Liver (tissue), 9 donors: Measurements from ENCODE around the gene TBC1D5. TPM values are rescaled to one million over a fixed set of nuclear protein-coding genes. Genes with fewer than 3 reads are reported as not detected.

ENCODE experiments used
- DNase-seq: peaks from one replicate; pipeline ENCODE4 v3.0.0-alpha.2; 2017; ENCODE audit warnings: low spot score
- H3K27ac ChIP-seq, 2 donors: one replicate each; pipeline ENCODE4 v1.7.0; 2013; ENCODE audit warnings: inconsistent platforms in 2 of 2, low read length in 2 of 2, control low read depth in 1 of 2, low read depth in 1 of 2, mild to moderate bottlenecking in 1 of 2
- H3K27me3 ChIP-seq, 4 donors: one replicate each; pipeline versions ENCODE4 v1.6.1 to v1.7.0; 2013; ENCODE audit warnings: low read length in 3 of 4, inconsistent platforms in 1 of 4, mild to moderate bottlenecking in 1 of 4, moderate library complexity in 1 of 4; ENCODE audit not compliant: control insufficient read depth in 4 of 4, insufficient read depth in 4 of 4
- H3K36me3 ChIP-seq, 4 donors: one replicate each; pipeline versions ENCODE4 v1.6.1 to v1.7.0; 2013; ENCODE audit warnings: low read length in 3 of 4, mild to moderate bottlenecking in 3 of 4, low read depth in 1 of 4, moderate library complexity in 1 of 4; ENCODE audit not compliant: control insufficient read depth in 4 of 4, insufficient read depth in 3 of 4
- H3K4me1 ChIP-seq, 4 donors: one replicate each; pipeline versions ENCODE4 v1.6.1 to v1.7.0; 2013; ENCODE audit warnings: low read length in 3 of 4, mild to moderate bottlenecking in 3 of 4, moderate library complexity in 1 of 4; ENCODE audit not compliant: control insufficient read depth in 4 of 4, insufficient read depth in 4 of 4
- H3K4me3 ChIP-seq, 3 donors: one replicate each; pipeline versions ENCODE4 v1.6.1 to v1.7.0; 2013; ENCODE audit warnings: low read length in 3 of 3, control low read depth in 1 of 3, low read depth in 1 of 3, mild to moderate bottlenecking in 1 of 3
- H3K9ac ChIP-seq, 2 donors: one replicate each; pipeline ENCODE4 v1.7.0; 2013; ENCODE audit warnings: low read length in 2 of 2, mild to moderate bottlenecking in 2 of 2, moderate library complexity in 2 of 2, control low read depth in 1 of 2, low read depth in 1 of 2
- H3K9me3 ChIP-seq, 4 donors: one replicate each; pipeline versions ENCODE4 v1.6.1 to v1.7.0; 2013; ENCODE audit warnings: low read length in 3 of 4; ENCODE audit not compliant: control insufficient read depth in 4 of 4
- ATF3 ChIP-seq: IDR thresholded peaks from 2 replicates; pipeline ENCODE4 v1.6.1; 2016; ENCODE audit warnings: antibody characterized with exemption
- CTCF ChIP-seq: fragments of 150-350 bp; IDR thresholded peaks from 2 replicates; pipeline ENCODE4 v1.5.1; 2017; ENCODE audit warnings: improper control_type of control experiment, low read depth, low read length; ENCODE audit not compliant: missing input control
- EGR1 ChIP-seq, 2 donors: IDR thresholded peaks; 2 replicates each; pipeline ENCODE4 v1.6.1; 2016 to 2018; ENCODE audit warnings: antibody characterized with exemption in 2 of 2, low read depth in 2 of 2
- FOXA1 ChIP-seq: IDR thresholded peaks from 2 replicates; pipeline ENCODE4 v1.6.1; 2016; ENCODE audit warnings: antibody characterized with exemption
- FOXA2 ChIP-seq: IDR thresholded peaks from 2 replicates; pipeline ENCODE4 v1.6.1; 2016; ENCODE audit warnings: antibody characterized with exemption
- GABPA ChIP-seq, 2 donors: IDR thresholded peaks in 1 of 2; conservative IDR thresholded peaks in 1 of 2; 2 replicates each; pipeline ENCODE4 v1.6.1; 2016; ENCODE audit warnings: antibody characterized with exemption in 2 of 2, mild to moderate bottlenecking in 1 of 2, moderate library complexity in 1 of 2
- HNF4A ChIP-seq, 2 donors: conservative IDR thresholded peaks; 2 replicates each; pipeline ENCODE4 v1.6.1; 2016; ENCODE audit warnings: antibody characterized with exemption in 2 of 2, mild to moderate bottlenecking in 2 of 2
- HNF4G ChIP-seq: IDR thresholded peaks from 2 replicates; pipeline ENCODE4 v1.6.1; 2016; ENCODE audit warnings: antibody characterized with exemption
- MAX ChIP-seq: IDR thresholded peaks from 2 replicates; pipeline ENCODE4 v1.6.1; 2016; ENCODE audit warnings: antibody characterized with exemption
- NR2F2 ChIP-seq: IDR thresholded peaks from 2 replicates; pipeline ENCODE4 v1.6.1; 2016; ENCODE audit warnings: antibody characterized with exemption
- RAD21 ChIP-seq, 2 donors: IDR thresholded peaks; 2 replicates each; pipeline ENCODE4 v1.6.1; 2016; ENCODE audit warnings: antibody characterized with exemption in 2 of 2, mild to moderate bottlenecking in 2 of 2
- REST ChIP-seq: IDR thresholded peaks from 2 replicates; pipeline ENCODE4 v1.6.1; 2016; ENCODE audit warnings: antibody characterized with exemption, mild to moderate bottlenecking
- RXRA ChIP-seq, 2 donors: IDR thresholded peaks; 2 replicates each; pipeline ENCODE4 v1.6.1; 2017 to 2018; ENCODE audit warnings: antibody characterized with exemption in 2 of 2, mild to moderate bottlenecking in 1 of 2
- SP1 ChIP-seq: IDR thresholded peaks from 2 replicates; pipeline ENCODE4 v1.6.1; 2018; ENCODE audit warnings: antibody characterized with exemption, mild to moderate bottlenecking
- TAF1 ChIP-seq: conservative IDR thresholded peaks from 2 replicates; pipeline ENCODE4 v1.6.1; 2016; ENCODE audit warnings: antibody characterized with exemption, mild to moderate bottlenecking
- YY1 ChIP-seq: IDR thresholded peaks from 2 replicates; pipeline ENCODE4 v1.6.1; 2016; ENCODE audit warnings: antibody characterized with exemption, mild to moderate bottlenecking
- ZBTB33 ChIP-seq: IDR thresholded peaks from 2 replicates; pipeline ENCODE4 v1.6.1; 2016; ENCODE audit warnings: antibody characterized with exemption
- WGBS: extraction: QIAGEN DNeasy Blood & Tissue Kit; methylation state at CpG from one replicate; pipeline ENCODE4 v1.1.7; 2013; 5-methylcytosine and 5-hydroxymethylcytosine counted together
- polyA plus RNA-seq, 2 donors: library from polyadenylated mRNA; stranded (reverse) in 1 of 2; unstranded in 1 of 2; fragments of 200-250 nt in 1 of 2; fragments of >200 nt in 1 of 2; fragmentation: Nextera tagmentation in 1 of 2; extraction: Ambion mirVana in 1 of 2; gene quantifications; one replicate each; pipeline versions ENCODE4 v1.2.1 to v1.2.3, GENCODE V29; 2013 to 2015
- total RNA-seq, 2 donors: library from RNA; depleted of rRNA; stranded (reverse); fragments of >200 nt; gene quantifications; one replicate each; pipeline ENCODE4 v1.2.3, GENCODE V29; 2014
- donor health status: healthy.
- donor health status: healthy.
- donor health status: healthy.
- donor health status: healthy.
- donor health status: healthy.

TBC1D5 gene
- total and polyA plus RNA-seq, 4 donors: 9.1 to 45.6 (median 25.6) TPM

- Histone ChIP-seq H3K4me1 (peaks cover 4 to 39% (median 20%) of the 10 kb centered on the region in 4 donors), H3K36me3 (no peaks in the 10 kb centered on the region), H3K27me3 (no peaks in the 10 kb centered on the region), H3K9me3 (no peaks in the 10 kb centered on the region), H3K4me3 (peak overlapping the region in 2 of 3 donors; percentile 91 to 97), H3K9ac (peak overlapping the region; percentile 65 to 88), H3K27ac (peak overlapping the region; percentile 98 to 100)
- peak; percentile 46 for DNase-seq
- 52% methylated on average over 3 of the region's 3 CpGs for WGBS
- TF ChIP-seq ATF3 (no peak), HNF4A (conservative IDR thresholded peaks at IDR 0.05) (no peak), ZBTB33 (no peak), GABPA (IDR thresholded peaks at IDR 0.05 in 1 of 2, conservative IDR thresholded peaks at IDR 0.05 in 1 of 2) (no peak), EGR1 (IDR thresholded peaks at IDR 0.05; ENCODE audit: low read depth in 2 of 2) (no peak), RXRA (IDR thresholded peaks at IDR 0.05) (no peak), YY1 (no peak), NR2F2 (no peak), SP1 (no peak), HNF4G (no peak), RAD21 (IDR thresholded peaks at IDR 0.05) (no peak), CTCF (no peak), TAF1 (no peak), MAX (no peak), FOXA1 (no peak), REST (no peak)
Measured at GRCh38 chr3:17740721-17741141, 1.7 kb downstream of the TBC1D5 start.

- Histone ChIP-seq H3K27me3 (no peaks in the 10 kb centered on the region), H3K4me1 (peaks cover 4 to 29% (median 18%) of the 10 kb centered on the region in 4 donors), H3K4me3 (no peak overlapping the region), H3K9me3 (no peaks in the 10 kb centered on the region), H3K9ac (no peak overlapping the region), H3K36me3 (peaks cover 0 to 4% (median 0%) of the 10 kb centered on the region in 4 donors), H3K27ac (no peak overlapping the region)
- WGBS: 85% methylated on average over 2 of the region's 2 CpGs
- TF ChIP-seq CTCF: no peak
- TF ChIP-seq TAF1: no peak
- no peak for TF ChIP-seq HNF4G
- TF ChIP-seq FOXA2: no peak
- no peak for TF ChIP-seq NR2F2
- TF ChIP-seq HNF4A (conservative IDR thresholded peaks at IDR 0.05): no peak
- TF ChIP-seq YY1: no peak
- no peak for TF ChIP-seq MAX
- no peak for TF ChIP-seq EGR1 (IDR thresholded peaks at IDR 0.05; ENCODE audit: low read depth in 2 of 2)
- no peak for TF ChIP-seq RXRA (IDR thresholded peaks at IDR 0.05)
- no peak for DNase-seq
Measured at GRCh38 chr3:17738921-17739320, 3.5 kb downstream of the TBC1D5 start.
